IPS-NIHi11 (cell line): ENCODE measurements around the gene ESYT2.

Experiments used
- DNase-seq: peaks from one replicate; pipeline ENCODE4 v3.0.0; 2012; ENCODE audit warnings: mixed read lengths, low spot score

The ESYT2 gene

GRCh38 chr7:158689488-158689887 lies 139.8 kb downstream of the ESYT2 start:
- DNase-seq = no peak

- DNase-seq = no peak
Observed at GRCh38 chr7:158687406-158687805, 141.9 kb downstream of the ESYT2 start.

GRCh38 chr7:158685693-158686092 lies 143.6 kb downstream of the ESYT2 start:
- no peak for DNase-seq

- DNase-seq = no peak
Observed at GRCh38 chr7:158684329-158684728, 145.0 kb downstream of the ESYT2 start.

- no peak for DNase-seq
Observed at GRCh38 chr7:158683541-158683940, 145.8 kb downstream of the ESYT2 start.

- no peak for DNase-seq
Observed at GRCh38 chr7:158682456-158682855, 146.9 kb downstream of the ESYT2 start.
